GM21447 (cell line): ENCODE data around the gene TRAF5.
"Not testable (repeated sequence)": the region's sequence is repeated elsewhere in the genome, so short reads cannot be mapped to it uniquely, and the experiment has no call there.

Experiments used
- ATAC-seq: cut with Tn5 transposase; IDR thresholded peaks from one replicate; pipeline ENCODE4 v1.9.1; 2021; ENCODE audit not compliant: unreplicated experiment

TRAF5 gene, protein sequence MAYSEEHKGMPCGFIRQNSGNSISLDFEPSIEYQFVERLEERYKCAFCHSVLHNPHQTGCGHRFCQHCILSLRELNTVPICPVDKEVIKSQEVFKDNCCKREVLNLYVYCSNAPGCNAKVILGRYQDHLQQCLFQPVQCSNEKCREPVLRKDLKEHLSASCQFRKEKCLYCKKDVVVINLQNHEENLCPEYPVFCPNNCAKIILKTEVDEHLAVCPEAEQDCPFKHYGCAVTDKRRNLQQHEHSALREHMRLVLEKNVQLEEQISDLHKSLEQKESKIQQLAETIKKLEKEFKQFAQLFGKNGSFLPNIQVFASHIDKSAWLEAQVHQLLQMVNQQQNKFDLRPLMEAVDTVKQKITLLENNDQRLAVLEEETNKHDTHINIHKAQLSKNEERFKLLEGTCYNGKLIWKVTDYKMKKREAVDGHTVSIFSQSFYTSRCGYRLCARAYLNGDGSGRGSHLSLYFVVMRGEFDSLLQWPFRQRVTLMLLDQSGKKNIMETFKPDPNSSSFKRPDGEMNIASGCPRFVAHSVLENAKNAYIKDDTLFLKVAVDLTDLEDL

DNA sequence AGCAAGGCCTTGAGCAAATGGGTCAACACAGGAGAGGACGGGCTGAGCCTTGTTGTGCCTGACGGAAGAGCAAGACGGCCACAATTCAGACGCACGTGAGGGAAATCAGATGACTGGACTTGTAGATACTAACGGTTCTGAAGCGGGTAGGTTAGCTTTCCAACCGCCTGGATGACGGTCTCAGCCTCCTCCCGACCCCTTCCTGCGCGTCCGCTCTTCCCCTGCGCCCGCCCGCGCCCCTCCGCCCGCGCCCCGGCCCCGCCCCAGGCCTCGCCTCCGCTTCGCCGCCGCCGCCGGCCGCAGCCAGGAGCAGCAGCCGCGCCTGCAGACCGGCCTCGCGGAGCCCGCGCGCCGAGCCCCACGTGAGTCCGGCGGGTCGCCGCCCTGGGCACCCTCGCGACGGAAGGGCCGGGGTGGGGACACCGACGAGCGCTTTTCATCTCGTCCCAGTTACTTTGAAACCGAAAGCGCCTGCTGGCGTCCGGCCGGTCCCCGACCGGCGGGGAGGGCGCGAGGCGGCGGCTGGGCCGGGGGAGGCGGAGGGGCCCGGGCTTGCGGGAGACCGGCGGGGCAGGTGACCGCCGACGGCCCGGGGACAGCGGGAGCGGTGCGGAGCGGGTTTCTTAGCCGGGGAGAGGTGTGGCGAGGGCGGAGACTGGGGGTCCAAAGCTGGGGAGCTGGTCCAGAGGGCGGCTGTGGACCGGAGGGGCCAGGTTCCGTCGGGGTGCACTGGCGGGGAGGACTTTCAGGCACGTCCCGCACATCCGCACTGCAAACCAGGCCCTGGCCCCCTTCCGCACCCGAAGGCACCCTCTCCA is at the start of gene TRAF5:
Gene TRAF5, plus strand, starts transcription at position 306 of the 818 bp plus-strand sequence. CDS start 26,407 bp downstream, outside the sequence.
- peak; percentile 23 for ATAC-seq

DNA sequence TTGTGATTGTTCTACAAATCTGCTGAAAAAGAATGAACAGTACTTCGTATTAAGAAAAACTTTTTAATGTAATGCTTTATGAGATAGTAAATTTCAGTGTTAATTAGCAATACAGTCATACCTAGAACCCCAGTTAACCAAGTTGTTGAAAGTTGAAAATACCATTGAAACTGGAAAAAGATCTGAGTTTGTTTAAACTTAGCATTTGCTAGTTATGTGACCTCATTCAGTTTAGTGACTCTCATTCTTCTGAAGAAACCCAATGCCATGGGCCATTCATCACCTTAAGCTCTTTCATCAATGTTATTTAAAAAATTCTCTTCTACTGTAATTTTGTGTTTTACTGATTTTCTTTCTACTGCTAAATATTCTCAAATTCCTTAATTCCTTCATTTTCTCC is 47.3 kb upstream of the TRAF5 start:
- no peak for ATAC-seq

DNA sequence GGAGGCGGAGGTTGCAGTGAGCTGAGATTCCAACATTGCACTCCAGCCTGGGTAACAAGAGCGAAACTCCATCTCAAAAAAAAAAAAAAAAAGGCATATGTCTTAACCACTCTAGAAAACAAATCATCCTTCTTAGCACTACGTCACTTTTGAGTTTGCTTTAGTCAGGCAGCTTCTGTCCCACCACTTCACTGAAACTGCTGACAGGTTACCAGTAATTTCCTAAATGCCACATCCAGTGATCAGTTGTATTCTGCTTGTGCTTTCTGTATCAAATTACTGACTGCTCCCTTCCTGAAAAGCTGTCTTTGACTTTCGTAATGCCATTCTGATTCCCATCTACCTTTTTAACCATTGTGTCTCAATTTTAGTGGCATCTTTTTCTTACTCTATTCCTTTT is 45.7 kb upstream of the TRAF5 start:
- ATAC-seq: no peak

DNA sequence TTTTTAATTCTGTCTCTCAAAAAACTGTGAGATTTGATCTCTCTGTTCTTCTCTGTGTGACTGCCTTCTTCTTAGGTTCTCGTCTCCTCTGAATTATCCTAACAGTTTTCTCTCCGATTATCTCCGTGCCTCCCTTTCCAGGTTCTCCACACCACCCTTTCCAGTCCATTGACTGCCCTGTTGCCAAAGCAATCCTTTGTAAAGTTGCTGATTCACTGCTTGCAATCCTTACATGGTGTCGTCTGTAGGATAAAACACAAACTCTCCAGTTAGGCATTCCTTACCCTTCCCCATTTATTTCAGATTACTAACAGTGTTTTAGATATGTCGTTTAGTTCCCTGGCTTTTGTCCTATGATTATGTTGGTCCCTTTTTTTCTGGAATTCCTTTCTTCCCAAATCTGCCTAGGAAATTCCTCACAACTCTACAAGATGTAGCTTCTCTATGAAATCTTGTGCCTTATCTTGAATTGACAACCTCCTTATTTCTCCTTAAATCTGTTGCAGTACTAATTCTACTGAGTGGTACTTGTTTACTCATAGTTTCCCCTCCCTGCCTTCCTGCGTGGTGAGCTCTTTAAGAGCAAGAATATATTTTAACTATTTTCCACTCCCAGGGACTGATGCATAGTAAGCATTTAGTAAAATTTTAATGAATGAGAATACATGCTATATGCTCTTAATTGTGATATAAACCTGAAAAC is 45.2 kb upstream of the TRAF5 start:
- no peak for ATAC-seq

DNA sequence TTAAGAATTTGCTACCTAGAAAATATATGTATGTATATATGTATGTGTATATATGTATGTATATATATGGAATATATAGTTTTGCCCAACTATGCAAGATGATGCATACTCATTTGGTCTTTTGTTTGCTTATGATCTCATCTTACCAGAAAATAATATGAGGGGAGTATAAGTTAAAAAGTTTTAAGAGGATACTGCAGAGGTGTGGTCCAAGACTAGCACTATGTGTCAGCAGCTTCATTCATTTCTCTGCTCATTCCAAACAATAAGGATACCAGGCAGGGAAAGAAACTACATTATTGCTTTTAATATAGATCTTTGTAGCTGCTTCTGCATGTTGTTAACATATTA is 44.6 kb upstream of the TRAF5 start:
- no peak for ATAC-seq

DNA sequence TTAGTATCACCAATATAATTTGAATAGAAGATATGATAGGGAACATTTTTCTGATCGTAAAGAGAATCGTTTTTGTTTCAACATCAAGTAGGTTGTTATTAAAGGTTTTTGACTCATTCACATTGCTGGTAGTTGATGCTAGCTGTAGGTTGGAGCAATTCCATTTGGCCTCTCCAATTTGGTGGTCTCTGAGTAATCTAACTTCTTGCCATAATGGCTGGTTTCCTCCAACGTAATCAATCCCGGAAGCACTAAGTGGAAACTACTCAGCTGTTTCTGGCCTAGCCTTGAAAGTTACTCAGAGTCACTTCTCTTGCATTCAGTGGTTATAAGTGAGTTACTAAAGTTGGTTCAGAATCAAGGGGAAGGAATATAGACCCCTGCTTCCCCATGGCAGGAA is 41.4 kb upstream of the TRAF5 start:
- no peak for ATAC-seq

DNA sequence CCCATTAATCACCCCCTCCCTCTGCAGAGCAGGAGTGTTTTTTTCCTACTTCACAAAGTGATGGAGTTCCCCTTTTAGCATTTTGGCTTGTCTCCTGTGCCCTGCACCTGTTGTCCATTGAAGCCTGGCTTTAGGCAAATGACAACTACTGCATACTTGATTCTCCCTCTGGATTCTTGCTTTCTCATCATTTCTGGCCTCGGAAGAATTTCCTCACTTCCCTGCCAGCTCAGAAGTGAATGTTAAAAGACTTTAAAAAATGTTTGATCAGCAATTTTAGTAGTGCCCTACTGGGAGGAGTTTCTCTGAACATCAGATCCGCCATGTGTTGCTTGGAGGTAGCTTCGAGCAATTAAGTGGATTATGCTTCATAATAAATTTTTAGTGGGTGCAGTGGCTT is 39.4 kb upstream of the TRAF5 start:
- no peak for ATAC-seq

DNA sequence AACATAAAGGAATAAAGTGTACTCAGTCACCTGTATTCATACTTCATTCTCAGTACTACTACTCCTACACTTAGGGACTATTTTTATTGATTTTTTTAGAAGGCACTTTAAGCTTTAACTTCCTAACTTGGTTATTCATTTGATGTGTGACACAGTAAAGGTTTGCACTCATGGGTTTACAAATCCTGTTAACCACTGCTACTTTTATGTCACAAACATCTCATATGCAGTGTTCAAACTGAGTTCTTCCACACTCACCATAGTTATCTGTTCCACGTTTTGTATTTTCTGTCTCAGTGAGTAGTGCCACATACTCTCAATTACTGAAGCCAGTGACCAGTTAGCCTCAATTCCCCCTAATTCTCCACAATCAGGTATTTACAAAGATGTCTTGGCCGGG is 34.2 kb upstream of the TRAF5 start:
- no peak for ATAC-seq

DNA sequence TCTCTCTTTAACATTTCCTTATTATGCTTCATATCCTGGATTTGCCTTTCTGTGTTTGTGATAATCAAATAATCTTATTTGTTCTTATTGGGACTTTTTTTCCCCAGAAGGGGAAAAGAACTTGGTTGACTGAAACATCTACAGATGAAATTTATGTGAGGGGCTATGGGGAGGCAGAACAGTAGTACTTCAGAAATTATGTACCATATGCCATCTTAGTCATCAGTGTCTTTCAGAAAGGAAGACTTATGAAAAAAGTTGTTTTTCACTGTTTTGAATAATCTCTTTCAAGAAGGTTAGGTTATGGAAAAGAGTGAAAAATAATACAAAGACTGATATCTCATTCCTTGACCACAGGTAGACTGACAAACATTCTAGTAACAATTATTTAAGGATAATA is 30.2 kb upstream of the TRAF5 start:
- ATAC-seq: no peak

DNA sequence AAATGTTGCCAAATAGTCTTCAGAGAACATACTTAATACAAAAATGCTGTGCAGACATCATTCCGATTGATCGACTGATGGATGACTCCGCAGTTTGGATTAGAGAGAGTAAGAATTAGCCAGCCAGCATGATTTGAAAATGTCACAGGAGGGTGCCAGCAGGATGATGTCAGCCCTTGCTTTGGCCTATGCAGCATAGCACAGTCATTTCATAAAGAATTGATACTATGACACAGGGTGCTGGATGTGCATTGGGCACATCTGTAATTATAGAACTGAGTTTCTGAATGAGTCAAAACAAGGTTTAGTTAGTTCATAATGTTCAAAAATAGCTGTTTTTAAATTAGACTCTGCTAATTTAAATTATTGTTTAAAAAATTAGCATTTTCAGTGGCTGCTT is 21.6 kb upstream of the TRAF5 start:
- peak; percentile 90 for ATAC-seq

DNA sequence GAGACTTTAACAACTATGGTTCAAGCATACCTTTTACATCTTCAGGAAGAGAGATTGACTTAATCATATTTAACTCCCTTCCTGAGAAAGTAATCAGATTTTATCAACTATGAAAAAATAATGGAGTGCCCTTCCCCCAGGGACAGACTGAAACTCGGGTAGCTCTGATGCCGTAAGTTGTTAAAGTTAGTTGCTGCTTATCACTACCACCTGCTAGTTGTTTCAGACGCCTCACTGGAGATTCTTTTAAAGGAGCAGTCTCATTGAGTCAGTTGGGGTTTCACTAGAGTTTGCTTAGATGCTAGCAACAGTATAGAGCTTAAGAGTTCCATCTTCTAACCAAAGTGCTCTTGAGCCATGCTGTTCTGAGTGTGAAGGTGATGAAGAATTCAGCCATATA is 17.0 kb upstream of the TRAF5 start:
- no peak for ATAC-seq

DNA sequence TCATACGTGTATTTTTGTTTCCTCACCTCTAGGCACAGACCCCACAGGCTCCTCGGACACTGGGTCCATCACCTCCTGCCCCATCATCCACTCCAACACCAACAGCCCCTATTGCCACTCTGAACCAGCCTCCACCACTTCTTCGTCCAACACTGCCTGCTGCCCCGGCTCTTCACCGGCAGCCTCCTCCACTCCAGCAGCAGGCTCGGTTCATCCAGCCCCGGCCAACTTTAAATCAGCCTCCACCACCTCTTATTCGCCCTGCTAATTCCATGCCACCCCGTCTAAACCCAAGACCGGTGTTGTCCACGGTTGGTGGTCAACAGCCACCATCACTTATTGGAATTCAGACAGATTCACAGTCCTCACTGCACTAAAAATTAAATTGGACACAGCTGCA is 13.2 kb upstream of the TRAF5 start:
- ATAC-seq: no peak

DNA sequence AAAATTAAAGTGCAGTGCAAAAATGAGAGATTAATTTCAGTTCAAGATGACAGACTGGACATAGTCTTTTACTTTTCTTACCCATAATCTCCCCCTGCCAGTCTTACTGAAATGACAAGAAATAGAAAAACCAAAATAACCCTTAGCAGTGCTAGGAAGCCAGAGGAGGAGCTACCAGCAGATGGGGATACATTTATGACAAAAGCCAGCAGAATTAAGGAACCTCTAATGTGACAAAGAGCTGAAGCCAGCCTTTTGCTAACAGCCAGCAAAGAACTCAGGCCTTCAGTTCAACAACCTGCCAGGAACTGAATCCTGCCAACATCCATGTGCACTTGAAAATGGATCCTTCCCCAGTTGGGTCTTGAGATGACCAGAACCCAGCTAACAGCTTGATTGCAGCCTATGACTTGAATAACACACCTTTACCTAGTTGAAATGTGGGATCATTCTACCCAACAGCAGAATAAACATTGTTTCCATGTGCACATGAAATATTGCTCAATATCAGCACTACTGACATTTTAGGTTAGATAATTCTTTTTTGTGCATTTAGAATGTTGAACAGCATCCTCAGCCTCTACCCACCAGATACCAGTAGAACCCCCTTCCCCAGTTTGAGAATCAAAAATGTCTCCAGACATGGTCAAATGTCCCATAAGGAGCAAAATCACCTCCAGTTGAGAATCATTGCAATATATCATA is 7.9 kb upstream of the TRAF5 start:
- ATAC-seq: no peak

DNA sequence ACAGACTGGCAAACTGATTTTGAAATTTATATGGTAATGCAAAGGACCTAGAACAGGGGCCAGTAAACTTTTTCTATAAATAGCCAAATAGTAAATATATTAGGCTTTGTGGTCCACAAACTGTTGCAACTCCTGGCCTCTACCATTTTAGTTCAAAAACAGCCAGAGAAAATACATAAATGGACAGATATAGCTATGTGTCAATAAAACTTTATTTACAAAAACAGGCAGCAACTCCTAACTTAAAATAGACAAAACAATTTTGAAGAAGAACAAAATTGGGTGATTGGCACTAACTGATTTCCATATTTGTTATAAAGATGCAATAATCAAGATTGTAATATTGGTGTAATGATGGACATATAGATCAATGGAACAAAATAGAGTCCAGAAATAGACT is 6.7 kb upstream of the TRAF5 start:
- ATAC-seq: no peak

DNA sequence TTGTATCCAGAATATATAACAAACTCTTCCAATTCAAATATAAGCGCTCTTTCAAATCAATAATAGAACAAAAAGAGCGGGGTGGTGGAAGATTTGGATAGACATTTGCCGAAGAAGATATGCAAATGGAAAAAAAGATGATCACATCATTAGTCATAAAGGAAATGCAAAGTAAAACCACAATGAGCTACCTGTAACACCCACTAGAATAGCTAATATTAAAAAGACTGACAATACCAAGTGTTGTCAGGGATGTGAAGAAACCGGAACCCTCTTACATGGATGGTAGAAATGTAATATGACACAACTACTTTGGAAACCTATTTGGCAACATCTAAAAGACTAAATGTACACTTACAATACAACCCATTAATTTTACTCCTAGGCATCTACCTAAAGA is 5.7 kb upstream of the TRAF5 start:
- ATAC-seq: no peak

DNA sequence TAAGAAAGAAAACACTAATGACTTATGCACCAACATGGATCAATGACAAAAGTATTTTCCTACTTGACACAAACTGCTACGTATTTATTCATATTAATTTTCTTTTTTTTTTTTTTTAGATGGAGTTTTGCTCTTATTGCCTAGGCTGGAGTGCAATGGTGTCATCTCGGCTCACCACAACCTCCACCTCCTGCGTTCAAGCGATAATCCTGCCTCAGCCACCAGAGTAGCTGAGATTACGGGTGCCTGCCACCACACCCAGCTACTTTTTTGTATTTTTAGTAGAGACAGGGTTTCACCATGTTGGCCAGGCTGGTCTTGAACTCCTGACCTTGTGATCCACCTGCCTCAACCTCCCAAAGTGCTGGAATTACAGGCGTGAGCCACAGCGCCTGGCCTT is 5.0 kb upstream of the TRAF5 start:
- ATAC-seq: not testable (repeated sequence)

DNA sequence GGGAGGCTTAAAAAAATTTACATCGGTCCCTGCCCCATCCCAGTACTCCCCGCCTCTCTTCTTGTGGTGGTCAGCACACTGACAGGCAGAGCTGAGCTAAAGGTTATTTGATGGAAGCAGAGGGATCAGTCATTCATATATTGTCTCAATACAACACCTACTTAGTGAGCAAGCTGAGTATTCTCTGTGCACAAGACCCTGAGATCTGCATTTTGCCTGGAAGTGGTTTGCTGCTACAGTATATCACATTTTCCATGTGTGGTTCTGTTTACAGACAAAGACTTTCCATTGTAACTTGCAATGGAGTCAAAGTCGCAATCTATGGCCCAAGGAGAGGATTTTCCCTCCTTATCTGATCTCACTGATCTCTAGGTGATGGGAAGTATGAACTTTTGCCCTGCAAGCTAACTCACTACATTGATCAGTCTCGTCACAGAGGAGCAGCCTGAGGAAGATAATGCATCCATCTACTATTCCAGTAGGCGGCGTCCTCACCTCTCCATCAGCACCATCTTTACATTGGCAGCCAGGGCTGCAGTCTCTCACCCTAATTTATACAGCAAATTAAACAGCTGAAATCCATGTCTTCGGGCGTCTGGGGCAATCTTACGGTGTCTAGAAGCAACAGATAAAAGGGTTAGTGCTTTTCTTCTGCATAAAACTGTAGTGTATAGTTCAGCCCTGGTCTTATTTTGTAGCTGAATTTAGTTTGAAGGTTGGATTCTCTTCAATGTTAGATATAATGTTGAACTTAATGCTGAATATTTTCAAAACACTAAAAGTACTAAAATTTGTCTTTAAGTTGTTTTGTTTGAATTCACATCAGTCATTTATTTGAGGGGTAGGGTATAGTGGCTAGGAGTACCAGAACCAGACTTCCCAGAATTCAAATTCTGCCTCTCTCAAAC is 3.2 kb upstream of the TRAF5 start:
- peak; percentile 44 for ATAC-seq

DNA sequence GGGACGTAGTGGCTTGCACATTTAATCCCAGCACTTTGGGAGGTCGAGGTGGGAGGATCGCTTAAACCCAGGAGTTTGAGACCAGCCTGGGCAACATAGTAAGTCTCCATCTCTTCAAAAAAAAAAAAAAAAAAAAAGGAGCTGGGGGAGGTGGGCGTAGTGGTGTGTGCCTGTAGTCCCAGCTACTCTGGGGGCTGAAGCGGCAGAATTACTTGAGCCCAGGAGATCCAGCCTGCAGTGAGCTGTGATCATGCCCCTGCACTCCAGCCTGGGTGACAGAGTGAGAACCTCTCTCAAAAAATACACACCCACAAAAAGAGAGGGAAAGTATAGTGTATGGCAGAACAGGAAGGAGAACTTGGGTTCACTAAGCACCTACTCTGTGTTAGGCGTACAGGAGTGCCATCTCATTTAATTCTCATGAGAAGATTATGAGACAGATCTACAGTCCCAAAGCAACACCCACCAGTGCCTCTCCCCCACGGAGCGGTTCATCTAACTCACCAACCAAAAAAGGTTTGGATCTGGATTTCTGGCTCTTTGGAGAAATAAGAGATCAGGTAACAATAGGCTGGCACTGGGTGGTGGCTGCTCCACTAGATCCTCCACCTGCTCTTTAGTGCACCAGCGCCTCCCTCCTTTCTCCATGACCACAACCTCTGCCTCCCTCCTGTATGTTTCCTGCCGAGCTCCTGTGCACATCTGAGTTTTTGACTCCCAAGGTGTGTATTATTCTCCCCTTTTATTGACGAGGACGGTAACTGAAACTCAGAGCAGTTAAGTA is 1.4 kb upstream of the TRAF5 start:
- no peak for ATAC-seq

DNA sequence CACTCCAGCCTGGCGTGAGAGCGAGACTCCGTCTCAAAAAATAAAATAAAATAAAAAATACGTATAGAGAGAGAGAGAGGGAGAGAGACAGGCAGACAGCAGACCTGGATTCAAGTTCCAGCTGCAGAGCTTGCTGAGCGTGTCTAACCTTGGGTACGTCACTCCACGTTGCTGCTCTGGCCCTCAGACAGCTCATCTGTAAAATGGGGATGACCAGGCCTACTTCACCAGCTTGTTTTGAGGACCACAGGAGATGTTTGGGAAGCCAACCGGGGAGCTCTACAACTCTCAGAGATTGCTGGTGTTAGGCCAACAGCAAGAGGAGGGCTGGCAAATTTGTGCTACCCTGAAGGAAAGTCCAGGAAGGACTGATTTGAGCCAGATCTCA is 499 bp upstream of the TRAF5 start:
- ATAC-seq: no peak
